RPMI8226 (cell line): Measurements from ENCODE around the gene EPB41.
A peak's percentile ranks its signal among the peaks of the same experiment; 100 is the strongest.
"Not testable (repeated sequence)": the region's sequence is repeated elsewhere in the genome, so short reads cannot be mapped to it uniquely, and the experiment has no call there.

Source experiments
- DNase-seq: peaks from one replicate; pipeline ENCODE4 v3.0.0-alpha.2; 2015

The EPB41 gene

GRCh38 chr1:28927648-28928313 is 13.4 kb downstream of the EPB41 start:
- peak; percentile 55 for DNase-seq

- no peak for DNase-seq
These were observed 14.1 kb downstream of the EPB41 start for GRCh38 chr1:28928314-28928941.

- no peak for DNase-seq
These were observed 18.9 kb downstream of the EPB41 start for GRCh38 chr1:28933277-28933676.

GRCh38 chr1:28933918-28934317 is 19.5 kb downstream of the EPB41 start:
- DNase-seq = no peak

GRCh38 chr1:28934676-28935075 is 20.3 kb downstream of the EPB41 start:
- DNase-seq = no peak

- no peak for DNase-seq
These were observed 20.9 kb downstream of the EPB41 start for GRCh38 chr1:28935293-28935692.

GRCh38 chr1:28936094-28936493 is 21.7 kb downstream of the EPB41 start:
- no peak for DNase-seq

- DNase-seq = no peak
These were observed 22.2 kb downstream of the EPB41 start for GRCh38 chr1:28936528-28936927.

- not testable (repeated sequence) for DNase-seq
These were observed 29.2 kb downstream of the EPB41 start for GRCh38 chr1:28943581-28943980.

GRCh38 chr1:28950006-28950405 is 35.6 kb downstream of the EPB41 start:
- DNase-seq = no peak

GRCh38 chr1:28950449-28950848 is 36.1 kb downstream of the EPB41 start:
- DNase-seq = no peak

- no peak for DNase-seq
These were observed 39.9 kb downstream of the EPB41 start for GRCh38 chr1:28954126-28954726.

- DNase-seq = peak; percentile 13
These were observed 41.7 kb downstream of the EPB41 start for GRCh38 chr1:28956038-28956464.

- not testable (repeated sequence) for DNase-seq
These were observed 47.9 kb downstream of the EPB41 start for GRCh38 chr1:28962114-28962831.

- DNase-seq = no peak
These were observed 51.0 kb downstream of the EPB41 start for GRCh38 chr1:28965271-28965870.

- DNase-seq = no peak
These were observed 52.2 kb downstream of the EPB41 start for GRCh38 chr1:28966617-28967016.

GRCh38 chr1:28971980-28972771 is 57.8 kb downstream of the EPB41 start:
- DNase-seq = no peak

- no peak for DNase-seq
These were observed 59.4 kb downstream of the EPB41 start for GRCh38 chr1:28973596-28974421.

GRCh38 chr1:28974432-28974831 is 60.1 kb downstream of the EPB41 start:
- DNase-seq = no peak

GRCh38 chr1:28976248-28976647 is 61.9 kb downstream of the EPB41 start:
- no peak for DNase-seq

- DNase-seq = no peak
These were observed 66.8 kb downstream of the EPB41 start for GRCh38 chr1:28981210-28981609.
